Endodermal cell (in vitro differentiated cells): ENCODE results near the gene APCDD1. TPM values are rescaled to one million over a fixed set of nuclear protein-coding genes. Genes with fewer than 3 reads are reported as not detected.

Source experiments
- DNase-seq: peaks from one replicate; pipeline ENCODE4 v3.0.0-alpha.2; 2017
- H3K27ac ChIP-seq: 2 replicates; pipeline ENCODE4 v1.5.1; 2013; ENCODE audit warnings: mild to moderate bottlenecking, low read depth, low read length, moderate library complexity
- H3K27me3 ChIP-seq: 2 replicates; pipeline ENCODE4 v1.6.1; 2013; ENCODE audit warnings: mild to moderate bottlenecking, low read length, moderate library complexity; ENCODE audit not compliant: insufficient read depth, control insufficient read depth, poor library complexity, severe bottlenecking
- H3K36me3 ChIP-seq: 2 replicates; pipeline ENCODE4 v1.7.0; 2013; ENCODE audit warnings: mild to moderate bottlenecking, low read length, moderate library complexity; ENCODE audit not compliant: control insufficient read depth, insufficient read depth
- H3K4me1 ChIP-seq: one replicate; pipeline ENCODE4 v1.7.0; 2013; ENCODE audit warnings: low read length; ENCODE audit not compliant: control insufficient read depth, insufficient read depth
- H3K4me3 ChIP-seq: 2 replicates; pipeline ENCODE4 v1.5.1; 2013; ENCODE audit warnings: mild to moderate bottlenecking, low read length, moderate library complexity
- H3K9ac ChIP-seq: 2 replicates; pipeline ENCODE4 v1.6.1; 2013; ENCODE audit warnings: mild to moderate bottlenecking, low read length, moderate library complexity; ENCODE audit not compliant: poor library complexity, severe bottlenecking; ENCODE audit errors: extremely low read depth
- H3K9me3 ChIP-seq: 2 replicates; pipeline ENCODE4 v1.6.1; 2013; ENCODE audit warnings: mild to moderate bottlenecking, low read length, moderate library complexity; ENCODE audit not compliant: control insufficient read depth
- H3K27ac Mint-ChIP-seq: 2 replicates; pipeline ENCODE4 v1.8.0; 2020; ENCODE audit warnings: mixed read lengths
- H3K27me3 Mint-ChIP-seq: 2 replicates; pipeline ENCODE4 v1.8.0; 2021; ENCODE audit warnings: mild to moderate bottlenecking, mixed read lengths; ENCODE audit not compliant: insufficient read depth
- H3K36me3 Mint-ChIP-seq: 2 replicates; pipeline ENCODE4 v1.8.0; 2020; ENCODE audit warnings: low read depth, mixed read lengths
- H3K4me1 Mint-ChIP-seq: 2 replicates; pipeline ENCODE4 v1.8.0; 2020; ENCODE audit warnings: mixed read lengths
- H3K4me3 Mint-ChIP-seq: 2 replicates; pipeline ENCODE4 v1.8.0; 2020; ENCODE audit warnings: mild to moderate bottlenecking, moderate library complexity, mixed read lengths
- H3K9me3 Mint-ChIP-seq: 2 replicates; pipeline ENCODE4 v1.8.0; 2020; ENCODE audit warnings: mild to moderate bottlenecking, mixed read lengths
- CTCF ChIP-seq: fragments of 200-600 bp; sonication (generic); conservative IDR thresholded peaks from 2 replicates; pipeline ENCODE4 v1.5.0; 2021; ENCODE audit warnings: antibody characterized with exemption, mild to moderate bottlenecking
- WGBS, 2 experiments: methylation state at CpG; one replicate each; pipeline versions ENCODE4 v1.1.5 to v1.1.7; 2013; ENCODE audit warnings: missing lambda C conversion rate in 2 of 2, mixed read lengths in 1 of 2; ENCODE audit not compliant: insufficient coverage in 1 of 2, insufficient read length in 1 of 2; 5-methylcytosine and 5-hydroxymethylcytosine counted together
- total RNA-seq, 2 donors: library from RNA; stranded (reverse); fragmentation: NEBNext Ultra II Directional in 1 of 2; extraction: Animal tissue kit (Norgen Biotek cat#: 25700) in 1 of 2; gene quantifications; 2 replicates in 1 of 2; 3 replicates in 1 of 2; pipeline ENCODE4 v1.2.1, GENCODE V29; 2021

Gene APCDD1
- total RNA-seq, 2 donors from 2014 or later: 6.5 to 9.0 TPM

GRCh38 chr18:10515456-10515855 lies 61.0 kb downstream of the APCDD1 start:
- 62 to 63% methylated on average over 4 of the region's 4 CpGs for WGBS, 2 experiments

DNA sequence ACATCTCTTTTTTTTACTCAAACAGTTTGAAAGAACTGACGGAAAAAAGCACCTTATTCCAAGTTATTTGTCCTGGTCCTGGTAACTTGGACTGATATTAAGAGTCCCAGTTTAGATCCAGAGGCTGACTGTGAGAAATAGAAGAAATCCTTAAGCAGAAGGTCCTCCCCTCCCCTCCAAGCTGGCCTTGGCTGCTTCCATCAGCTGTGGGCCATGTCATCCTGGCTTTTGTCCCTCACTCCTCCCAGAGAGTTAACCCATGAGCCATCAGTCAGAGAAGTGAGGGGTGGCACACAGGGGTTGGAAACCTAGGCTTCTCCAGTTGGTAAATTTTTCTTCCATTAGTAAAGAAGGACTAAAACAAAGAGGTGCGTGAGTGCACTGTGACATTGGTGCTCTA lies 61.6 kb downstream of the APCDD1 start:
- Histone ChIP-seq H3K9ac (no peak overlapping the region), H3K27ac (no peak overlapping the region), H3K9me3 (no peaks in the 10 kb centered on the region), H3K36me3 (no peaks in the 10 kb centered on the region), H3K4me3 (no peak overlapping the region), H3K27me3 (no peaks in the 10 kb centered on the region), H3K4me1 (no peaks in the 10 kb centered on the region)
- TF ChIP-seq CTCF: no peak
- H3K9me3 Mint-ChIP-seq: peaks cover 1% of the 10 kb centered on the region
- peaks cover 3% of the 10 kb centered on the region for H3K4me1 Mint-ChIP-seq
- DNase-seq: no peak
- H3K27me3 Mint-ChIP-seq: peaks cover 3% of the 10 kb centered on the region
- H3K36me3 Mint-ChIP-seq: no peaks in the 10 kb centered on the region
- no peak overlapping the region for H3K27ac Mint-ChIP-seq
- WGBS, 2 experiments: 82 to 100% methylated on average over 1 to 2 of the region's 2 CpGs
- H3K4me3 Mint-ChIP-seq: no peak overlapping the region

More at GRCh38 chr18:10515456-10515855, 61.0 kb downstream of the APCDD1 start:
- Histone ChIP-seq H3K9me3 (no peaks in the 10 kb centered on the region), H3K27me3 (no peaks in the 10 kb centered on the region), H3K4me1 (no peaks in the 10 kb centered on the region), H3K27ac (no peak overlapping the region), H3K4me3 (no peak overlapping the region), H3K36me3 (no peaks in the 10 kb centered on the region), H3K9ac (no peak overlapping the region)
- peaks cover 3% of the 10 kb centered on the region for H3K27me3 Mint-ChIP-seq
- H3K36me3 Mint-ChIP-seq: no peaks in the 10 kb centered on the region
- peaks cover 1% of the 10 kb centered on the region for H3K9me3 Mint-ChIP-seq
- DNase-seq: no peak
- no peak overlapping the region for H3K4me3 Mint-ChIP-seq
- H3K4me1 Mint-ChIP-seq: peaks cover 3% of the 10 kb centered on the region
- no peak overlapping the region for H3K27ac Mint-ChIP-seq
- TF ChIP-seq CTCF: no peak

DNA sequence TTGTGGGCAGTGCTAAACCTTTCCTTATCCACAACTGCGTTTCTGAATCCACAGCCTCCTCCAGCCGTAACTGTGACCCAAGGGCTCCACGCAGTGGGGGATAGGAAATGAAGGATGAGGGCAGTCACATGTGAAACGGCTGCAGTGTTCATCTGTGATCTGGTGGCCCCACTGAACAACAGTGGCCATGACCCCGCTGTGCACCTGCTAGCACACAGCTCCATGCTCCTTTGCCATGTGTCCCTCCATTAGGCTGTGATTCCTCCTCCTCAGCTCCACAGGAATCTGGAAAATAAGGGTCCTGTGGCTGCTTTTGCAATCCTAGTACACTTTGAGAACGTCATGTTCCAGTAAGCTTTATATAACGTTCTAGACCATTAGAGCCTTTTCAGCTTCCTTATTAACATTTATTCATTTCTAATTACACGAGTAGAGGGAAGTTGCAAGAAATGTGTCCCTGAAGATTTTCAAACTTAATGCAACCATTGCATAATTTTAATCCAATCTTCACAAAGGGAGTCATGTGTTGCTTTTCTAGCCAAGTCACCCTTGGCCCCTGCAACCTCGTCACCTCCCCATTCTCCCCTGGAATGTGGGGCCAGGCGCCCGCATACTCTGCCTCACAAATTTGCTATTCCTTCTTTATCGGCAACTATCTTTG lies 64.3 kb downstream of the APCDD1 start:
- Histone ChIP-seq H3K4me3 (no peak overlapping the region), H3K27me3 (no peaks in the 10 kb centered on the region), H3K9me3 (no peaks in the 10 kb centered on the region), H3K27ac (no peak overlapping the region), H3K4me1 (no peaks in the 10 kb centered on the region), H3K36me3 (no peaks in the 10 kb centered on the region), H3K9ac (no peak overlapping the region)
- no peak for DNase-seq
- Mint-ChIP-seq H3K9me3 (peaks cover 1% of the 10 kb centered on the region), H3K36me3 (no peaks in the 10 kb centered on the region), H3K27ac (no peak overlapping the region), H3K4me3 (no peak overlapping the region), H3K27me3 (no peaks in the 10 kb centered on the region), H3K4me1 (peaks cover 3% of the 10 kb centered on the region)
- 90% methylated on average over 7 to 12 of the region's 12 CpGs for WGBS, 2 experiments
- TF ChIP-seq CTCF: peak; percentile 42
